ENCODE measurements around the gene RGS11. TPM values are rescaled to one million over a fixed set of nuclear protein-coding genes. Genes with fewer than 3 reads are reported as not detected.

RGS11 gene
- 0.96 and 1.1 TPM in 2 replicates for total RNA-seq (2014; rRNA removed)
- polyA plus RNA-seq (2012) = 0.52 TPM

DNA sequence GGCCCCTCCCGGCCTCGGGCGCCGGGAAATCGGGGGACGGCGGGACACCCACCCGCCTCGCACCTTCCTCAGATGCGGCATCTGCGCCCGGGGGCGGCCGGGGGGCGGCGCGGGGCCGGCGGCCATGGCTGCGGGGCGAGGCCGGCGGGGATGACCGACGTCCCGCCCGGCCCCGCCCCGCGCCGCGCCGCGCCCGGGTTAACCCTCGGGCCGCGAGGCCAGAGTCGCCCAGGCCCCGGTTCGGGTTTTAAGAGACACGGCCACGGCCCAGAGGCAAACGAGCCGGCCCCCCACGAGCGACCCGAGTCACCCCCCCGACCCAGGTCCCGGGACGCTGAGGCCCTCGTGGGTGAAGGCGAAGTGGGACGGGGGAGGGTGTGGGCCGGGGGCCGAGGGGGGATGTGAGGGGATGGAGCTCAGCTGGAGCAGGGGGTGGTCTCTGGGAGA, at the start of gene RGS11:
Gene RGS11, minus strand, starts transcription at position 159 of the 447 bp plus-strand sequence. Its CDS starts 33 bp downstream, at position 126.
- no peak for DNase-seq (ENCODE audit: low read depth)

DNA sequence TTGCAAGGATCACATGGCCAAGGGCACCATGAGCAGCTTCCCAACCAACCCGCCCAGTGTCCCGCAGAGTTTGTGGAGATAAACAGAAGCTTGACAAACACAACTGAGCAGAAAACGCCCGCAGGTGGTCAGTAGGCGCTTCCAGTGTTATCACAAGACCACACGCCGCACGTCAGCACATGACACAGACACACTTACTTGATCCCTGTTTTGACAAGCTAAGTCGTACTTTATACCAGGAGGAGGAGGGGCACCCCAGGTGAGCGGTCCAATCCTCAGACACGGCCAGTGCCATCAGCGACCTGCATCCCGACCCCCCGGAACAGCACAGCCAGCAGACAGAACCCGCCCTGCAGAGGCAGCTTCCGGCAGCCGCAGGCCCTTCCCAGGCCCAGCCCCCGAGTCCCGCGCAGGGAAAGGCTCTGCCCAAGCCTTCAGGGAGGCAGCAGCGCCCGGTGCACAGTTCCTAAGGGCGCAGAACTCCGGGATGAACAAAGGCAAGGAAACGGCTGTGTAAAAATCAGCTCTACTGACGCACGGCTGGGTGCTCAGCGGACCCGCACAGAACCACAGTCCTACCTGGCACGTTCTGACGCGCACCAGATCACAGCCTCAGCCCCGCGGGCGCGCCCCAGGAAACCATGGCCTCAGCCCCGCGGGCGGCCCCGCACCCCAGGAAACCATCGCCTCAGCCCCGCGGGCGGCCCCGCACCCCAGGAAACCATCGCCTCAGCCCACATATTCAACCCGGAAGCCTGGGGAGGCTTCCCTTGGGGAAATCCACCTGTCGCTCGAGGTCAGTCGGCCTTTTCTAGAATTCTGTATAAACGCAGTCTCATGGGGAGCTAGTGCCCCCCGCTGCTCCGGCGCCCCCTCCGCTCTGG, 48.9 kb upstream of the RGS11 start:
- DNase-seq (ENCODE audit: low read depth) = no peak

DNA sequence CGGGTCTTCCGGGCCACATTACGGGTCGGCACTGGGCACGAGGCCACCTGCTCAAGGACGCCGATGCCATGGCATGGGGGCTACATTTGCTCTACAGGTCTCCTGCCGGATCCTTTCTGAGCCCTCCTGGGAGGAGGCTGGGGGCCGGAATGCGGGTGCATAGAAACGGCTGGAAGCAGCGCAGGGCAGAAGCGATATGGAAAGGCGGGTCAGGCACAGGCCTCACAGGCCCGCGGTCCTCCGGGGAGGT, 48.4 kb upstream of the RGS11 start:
- DNase-seq (ENCODE audit: low read depth) = no peak

DNA sequence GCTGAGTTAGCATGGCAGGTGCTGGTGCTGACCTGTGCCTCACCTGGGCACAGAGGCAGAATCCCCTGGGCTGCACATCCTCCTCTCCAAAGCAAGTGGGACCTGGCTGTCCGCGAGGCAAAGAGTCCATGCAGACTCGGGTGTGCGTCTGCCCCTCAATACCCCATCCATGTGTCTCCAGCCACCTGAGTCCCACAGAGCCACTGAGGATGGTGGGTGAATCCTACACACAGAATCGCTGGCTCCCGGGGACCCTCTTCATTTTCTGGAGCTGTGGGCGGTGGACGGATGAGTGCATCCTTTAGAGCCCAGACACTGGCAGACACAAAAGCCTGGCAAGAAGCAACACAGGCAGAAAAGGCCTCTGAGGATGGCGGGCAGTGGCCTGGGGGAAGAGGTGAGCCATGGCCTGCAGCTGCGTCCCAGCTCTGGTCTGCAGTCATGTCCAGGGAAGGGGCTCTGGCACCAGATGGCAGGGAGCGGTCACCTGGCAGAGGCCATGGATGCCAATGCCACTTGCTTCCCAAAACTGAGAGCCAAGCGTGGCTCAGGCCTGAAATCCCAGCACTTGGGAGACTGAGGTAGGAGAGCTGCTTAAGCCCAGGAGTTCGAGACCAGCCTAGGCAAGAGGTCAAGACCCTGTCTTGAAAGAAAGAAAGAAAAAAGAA, 46.9 kb upstream of the RGS11 start:
- no peak for DNase-seq (ENCODE audit: low read depth)

DNA sequence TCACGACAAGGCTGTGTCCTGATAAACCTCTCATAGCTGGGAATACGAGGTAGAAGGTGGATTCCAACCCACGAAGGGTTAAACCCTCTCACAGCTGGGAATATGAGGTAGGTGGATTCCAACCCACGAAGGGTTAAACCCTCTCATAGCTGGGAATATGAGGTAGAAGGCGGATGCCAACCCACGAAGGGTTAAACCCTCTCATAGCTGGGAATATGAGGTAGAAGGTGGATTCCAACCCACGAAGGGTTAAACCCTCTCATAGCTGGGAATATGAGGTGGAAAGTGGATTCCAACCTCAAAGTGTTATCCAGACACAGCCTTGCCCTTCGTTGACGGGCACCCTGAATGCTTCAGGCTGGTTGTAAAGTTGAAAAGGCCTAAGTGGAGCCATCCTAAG, 45.8 kb upstream of the RGS11 start:
- DNase-seq (ENCODE audit: low read depth) = no peak

DNA sequence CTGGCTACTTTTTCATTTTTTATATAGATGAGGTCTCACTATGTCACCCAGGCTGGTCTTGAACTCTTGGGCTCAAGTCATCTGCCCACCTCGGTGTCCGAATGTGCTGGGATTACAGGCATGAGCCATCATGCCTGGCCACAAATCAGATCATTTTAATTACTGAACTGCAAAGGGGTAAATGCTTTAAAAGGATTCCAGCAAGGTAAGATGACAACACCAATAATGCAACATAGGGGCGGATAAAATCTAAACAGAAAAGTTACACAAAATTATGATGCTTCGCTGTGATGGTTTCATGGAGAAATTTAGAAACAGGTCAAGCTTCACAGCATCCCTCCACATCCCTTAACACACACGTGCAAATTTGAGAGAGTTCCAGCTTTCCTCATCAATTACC, 44.5 kb upstream of the RGS11 start:
- DNase-seq (ENCODE audit: low read depth) = no peak

DNA sequence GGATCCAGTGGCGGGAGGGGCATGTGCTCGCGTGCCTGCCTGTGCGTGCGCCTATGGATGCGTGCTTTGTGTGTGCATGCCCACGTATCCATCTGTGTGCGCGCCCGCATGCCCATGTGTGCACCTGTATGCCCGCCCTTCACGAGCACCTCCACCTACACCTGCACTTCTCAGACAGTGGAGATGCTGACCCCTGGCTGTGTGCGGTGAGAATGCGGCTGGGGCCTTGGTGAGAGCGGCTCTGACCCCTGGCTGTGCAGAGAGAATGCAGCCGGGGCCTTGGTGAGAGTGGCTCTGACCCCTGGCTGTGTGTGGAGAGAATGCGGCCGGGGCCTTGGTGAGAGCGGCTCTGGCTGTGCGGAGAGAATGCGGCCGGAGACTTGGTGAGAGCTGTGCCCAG, 42.9 kb upstream of the RGS11 start:
- no peak for DNase-seq (ENCODE audit: low read depth)

DNA sequence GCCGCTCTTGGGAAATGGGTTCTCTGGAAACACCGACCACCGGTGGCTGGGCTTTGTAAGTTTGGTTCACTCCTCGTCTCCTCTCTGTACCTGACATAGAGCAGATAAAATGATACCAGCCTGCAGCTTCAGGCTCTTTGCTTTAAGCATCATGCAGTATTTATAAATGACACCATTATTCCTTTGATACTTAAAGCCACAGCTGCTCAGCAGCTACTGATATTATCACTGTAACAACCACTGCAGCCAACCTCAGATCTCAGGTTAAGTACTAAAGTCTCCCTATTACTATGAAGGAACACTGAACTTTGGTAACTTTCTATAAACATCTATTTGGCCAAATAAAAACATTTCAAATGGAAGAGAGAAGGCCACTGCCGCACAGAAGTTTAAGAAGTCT, 41.8 kb upstream of the RGS11 start:
- no peak for DNase-seq (ENCODE audit: low read depth)

DNA sequence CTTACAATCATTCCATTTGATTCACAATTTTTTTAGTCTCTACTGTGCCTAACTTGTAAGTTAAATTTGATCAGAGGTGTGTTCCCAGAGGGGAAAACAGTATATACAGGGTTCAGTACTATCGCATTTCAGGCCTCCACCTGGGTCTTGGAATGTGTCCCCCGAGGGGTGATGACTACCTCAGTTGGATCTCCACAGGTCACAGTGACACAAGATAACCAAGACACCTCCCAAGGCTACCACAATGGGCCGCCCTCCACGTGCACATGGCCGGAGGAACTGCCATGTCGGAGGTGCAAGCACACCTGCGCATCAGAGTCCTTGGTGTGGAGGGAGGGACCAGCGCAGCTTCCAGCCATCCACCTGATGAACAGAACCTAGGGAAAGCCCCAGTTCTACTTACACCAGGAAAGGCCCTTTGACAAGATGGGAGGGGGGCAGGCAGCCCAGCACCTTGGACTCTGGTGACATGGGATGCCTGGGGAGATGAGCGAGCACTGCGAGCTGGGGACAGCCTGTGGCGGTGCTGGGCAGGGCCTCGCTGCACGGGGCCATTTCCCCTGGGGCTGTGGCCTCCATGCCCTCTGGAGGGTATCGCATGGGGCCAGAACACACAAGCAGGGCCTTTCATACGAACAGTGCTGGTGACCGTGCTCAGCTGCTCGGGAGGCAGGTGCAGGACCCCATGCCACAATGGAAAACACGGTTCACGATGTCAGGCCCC, 41.2 kb upstream of the RGS11 start:
- DNase-seq (ENCODE audit: low read depth) = no peak

DNA sequence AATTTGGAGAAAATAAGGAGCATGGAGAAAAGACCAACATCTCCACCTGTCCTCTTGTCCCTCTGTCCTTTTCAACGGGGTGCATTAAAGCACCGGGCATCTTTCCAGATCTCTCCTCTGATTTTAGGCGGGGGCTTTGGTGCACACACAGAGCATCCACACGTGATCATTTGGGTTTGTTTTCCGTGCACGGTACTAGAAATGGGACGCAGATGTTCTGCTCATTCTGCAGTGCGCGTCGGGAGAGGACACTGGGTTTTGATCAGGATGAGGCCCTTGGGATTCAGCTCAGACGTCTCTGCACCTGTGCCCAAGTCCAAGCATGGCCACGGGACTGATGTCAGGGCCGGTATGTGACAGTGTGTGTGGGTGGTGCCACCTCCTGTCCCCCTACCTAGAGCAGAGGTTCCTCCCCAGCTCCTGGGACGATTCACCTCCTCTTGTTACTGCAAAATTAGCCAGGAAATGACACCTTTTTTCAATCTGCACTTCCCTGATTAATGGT, 39.1 kb upstream of the RGS11 start:
- DNase-seq (ENCODE audit: low read depth) = no peak

DNA sequence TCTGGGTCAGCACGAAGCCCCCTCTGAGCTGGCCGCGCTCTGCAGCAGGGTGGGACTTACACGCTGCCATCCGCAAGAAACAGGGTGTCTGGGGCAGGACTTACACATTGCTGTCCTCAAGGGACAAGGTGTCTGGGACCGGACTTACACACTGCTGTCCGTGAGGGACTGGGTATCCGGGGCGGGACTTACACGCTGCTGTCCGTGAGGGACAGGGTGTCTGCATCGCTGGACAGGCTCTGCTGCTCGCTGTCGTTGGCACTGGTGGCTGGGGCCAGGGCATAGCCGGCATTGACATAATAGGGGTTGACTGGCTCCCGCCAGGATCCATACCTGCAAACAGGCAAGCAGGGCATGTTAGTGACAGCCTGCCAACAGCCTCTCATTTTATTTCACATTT, 38.6 kb upstream of the RGS11 start:
- DNase-seq (ENCODE audit: low read depth) = no peak

DNA sequence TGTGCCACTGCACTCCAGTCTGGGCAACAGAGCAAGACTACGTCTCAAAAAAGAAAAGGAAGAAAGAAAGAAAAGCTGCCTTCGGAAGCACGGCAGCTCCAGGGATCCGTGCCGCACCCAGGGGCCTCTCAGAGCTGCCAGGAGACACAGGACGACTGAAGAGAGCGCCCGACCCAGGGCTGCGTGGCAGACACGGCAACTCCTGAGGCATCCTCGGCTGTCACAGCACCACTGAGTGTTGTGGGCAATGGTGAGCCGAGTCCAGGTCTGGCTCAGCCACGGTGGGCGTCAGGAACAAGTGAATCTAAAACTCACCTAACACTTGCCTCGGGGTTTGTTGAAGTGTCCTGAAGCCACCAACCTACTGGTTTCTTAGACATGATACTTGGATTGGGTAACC, 36.0 kb upstream of the RGS11 start:
- DNase-seq (ENCODE audit: low read depth) = no peak

DNA sequence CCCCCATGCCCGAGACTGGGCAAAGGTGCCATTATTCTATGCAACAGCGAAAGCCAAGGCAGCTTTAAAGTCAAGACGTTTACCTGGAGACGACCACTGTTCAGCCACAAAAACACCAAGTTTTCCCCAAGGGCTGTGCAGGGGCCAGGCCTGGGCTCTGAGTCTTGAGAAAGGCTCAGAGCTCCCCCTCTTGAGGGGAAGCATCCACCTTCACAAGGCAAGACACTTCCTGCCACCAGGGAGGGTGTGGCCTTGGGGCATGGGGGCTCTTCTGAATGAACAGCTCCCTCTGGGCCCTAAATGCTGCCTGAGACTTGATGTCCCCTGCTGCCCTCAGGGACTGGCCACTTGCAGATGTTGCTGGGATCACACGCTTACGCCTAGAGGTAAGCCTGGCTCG, 33.7 kb upstream of the RGS11 start:
- DNase-seq (ENCODE audit: low read depth) = no peak

DNA sequence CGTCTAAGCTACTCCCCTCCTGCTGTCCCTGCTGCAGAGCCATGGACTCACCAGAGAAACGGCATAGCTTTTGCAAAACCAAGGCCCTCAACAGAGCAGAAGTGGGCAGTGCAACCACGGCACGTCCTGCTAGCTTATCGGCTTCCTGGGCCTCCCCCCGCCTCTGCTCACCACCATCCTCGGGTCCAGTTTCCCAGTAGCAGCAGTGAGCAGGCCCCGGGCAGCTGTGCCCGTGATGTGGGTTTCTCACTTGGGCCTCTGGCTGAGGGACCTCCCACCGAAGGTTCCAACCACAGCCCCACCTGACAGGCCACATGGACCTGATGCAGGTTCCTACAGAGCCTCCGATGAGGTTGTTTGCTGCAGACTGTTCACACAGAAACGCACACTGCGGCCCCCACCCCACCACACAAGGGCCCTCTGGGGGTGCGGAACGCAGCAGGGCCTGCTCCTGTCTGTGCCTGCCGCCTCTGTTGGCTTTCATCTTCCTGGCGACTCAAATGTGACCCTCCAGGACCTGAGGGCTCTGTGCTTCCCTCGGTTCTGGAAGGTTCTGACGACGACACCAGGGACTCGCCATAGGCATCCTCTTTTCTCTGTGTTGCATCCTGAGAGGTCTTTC, 32.1 kb upstream of the RGS11 start:
- no peak for DNase-seq (ENCODE audit: low read depth)

DNA sequence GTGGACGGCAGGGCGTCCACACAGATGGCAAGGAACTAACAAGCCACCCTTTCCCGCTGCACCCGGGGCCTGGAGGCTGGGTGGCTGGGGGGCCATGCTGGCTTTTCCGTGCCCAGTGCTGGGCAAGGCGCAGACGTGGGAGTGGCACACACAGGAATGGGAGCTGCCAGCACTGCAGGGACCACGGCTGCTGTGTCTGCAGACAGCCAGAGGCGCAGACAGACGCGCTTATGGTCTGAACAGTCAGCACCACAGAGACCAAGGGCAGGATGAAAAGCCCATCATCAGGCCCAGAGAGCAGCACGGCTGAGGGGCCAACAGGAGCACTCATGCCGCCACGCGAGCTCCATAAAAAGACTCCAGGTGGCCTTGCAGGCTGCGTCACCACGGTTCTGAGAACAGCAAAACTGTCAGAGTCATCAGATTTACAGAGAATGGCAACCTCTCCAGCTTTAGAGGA, 31.2 kb upstream of the RGS11 start:
- no peak for DNase-seq (ENCODE audit: low read depth)

DNA sequence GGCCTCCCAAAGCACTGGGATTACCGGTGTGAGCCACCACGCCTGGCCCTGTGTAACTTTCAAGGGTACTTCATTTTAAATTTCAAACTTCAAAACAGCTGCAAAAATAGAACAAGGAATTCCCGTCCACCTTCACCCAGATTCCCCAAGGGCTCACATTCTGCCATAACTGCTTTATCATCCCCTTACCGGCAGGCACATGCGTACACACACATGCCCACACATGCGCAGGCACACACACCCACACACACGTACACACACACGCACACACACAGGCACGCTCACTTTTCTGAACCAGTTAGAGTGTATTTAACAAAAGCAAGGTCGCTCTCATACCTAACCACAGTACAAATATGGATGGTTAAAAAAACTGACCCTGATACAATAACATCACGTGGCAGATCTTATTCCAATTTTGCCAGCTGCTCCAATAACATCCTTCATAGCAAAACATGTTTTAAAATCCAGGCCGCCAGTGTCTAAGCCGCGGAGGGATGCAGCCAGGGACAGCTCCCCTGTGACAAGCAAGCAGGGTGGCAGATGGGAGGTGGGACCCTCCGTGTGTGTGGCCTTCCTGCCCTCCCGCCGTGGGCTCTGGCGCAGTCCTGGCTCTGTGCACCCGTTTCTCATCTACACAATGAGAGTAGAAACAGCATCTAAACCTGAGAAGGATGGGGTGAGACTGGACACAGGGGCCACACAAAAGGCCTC, 30.3 kb upstream of the RGS11 start:
- peak; percentile 51 for DNase-seq (ENCODE audit: low read depth)

DNA sequence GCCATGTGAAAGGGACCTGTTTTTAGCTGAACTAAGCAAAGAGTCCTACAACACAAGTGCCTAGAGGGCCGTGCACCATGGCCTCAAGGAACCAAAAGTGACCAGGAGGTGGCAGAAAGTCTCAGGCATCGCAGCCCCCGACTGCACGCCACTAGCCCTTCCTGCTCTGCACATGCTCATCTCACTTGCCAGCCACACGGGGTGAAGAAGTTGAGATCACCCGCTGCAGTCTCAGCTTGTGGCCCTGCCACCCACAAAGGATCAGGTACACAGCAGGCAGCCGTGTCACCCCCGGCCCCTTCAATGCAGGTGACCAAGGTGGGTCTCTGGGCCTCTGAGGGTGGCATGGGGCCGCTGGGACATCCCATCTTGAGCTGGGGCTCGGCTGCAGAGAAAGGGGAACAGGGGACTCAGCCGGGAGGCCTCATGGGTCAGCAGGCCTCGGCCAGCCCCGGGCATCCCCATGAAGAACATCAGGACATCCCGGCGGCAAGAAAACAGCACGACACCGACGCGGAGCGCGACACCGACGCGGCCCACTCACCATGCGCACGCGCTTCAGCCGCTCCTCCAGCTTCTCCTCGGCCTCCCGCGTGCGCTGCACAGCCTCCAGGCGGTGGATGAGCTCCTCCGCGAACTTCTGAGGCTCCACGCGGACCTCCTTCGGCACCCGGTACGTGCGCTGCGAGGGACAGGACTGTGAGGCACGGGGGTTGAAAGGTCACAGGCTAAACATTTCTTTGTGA, 28.2 kb upstream of the RGS11 start:
- no peak for DNase-seq (ENCODE audit: low read depth)

DNA sequence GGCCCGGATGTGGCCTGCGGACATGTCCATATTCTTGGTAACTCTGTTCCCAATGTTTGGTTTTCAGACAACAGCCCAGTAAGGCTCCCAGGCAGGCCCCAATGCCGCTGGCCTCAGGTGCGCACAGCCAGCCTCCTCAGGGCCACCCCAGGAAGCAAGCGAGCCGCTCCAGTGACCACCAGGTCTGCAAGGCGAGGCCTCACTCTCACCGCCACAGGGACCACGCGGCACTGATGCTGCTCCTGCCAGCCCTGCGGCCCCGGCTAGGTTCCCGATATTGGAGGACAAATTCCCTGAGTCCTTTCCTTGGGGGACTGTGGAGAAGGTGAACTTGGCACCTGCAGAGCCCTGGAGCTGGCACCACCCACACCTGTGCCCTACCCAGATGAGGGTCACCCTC, 26.2 kb upstream of the RGS11 start:
- DNase-seq (ENCODE audit: low read depth) = no peak

DNA sequence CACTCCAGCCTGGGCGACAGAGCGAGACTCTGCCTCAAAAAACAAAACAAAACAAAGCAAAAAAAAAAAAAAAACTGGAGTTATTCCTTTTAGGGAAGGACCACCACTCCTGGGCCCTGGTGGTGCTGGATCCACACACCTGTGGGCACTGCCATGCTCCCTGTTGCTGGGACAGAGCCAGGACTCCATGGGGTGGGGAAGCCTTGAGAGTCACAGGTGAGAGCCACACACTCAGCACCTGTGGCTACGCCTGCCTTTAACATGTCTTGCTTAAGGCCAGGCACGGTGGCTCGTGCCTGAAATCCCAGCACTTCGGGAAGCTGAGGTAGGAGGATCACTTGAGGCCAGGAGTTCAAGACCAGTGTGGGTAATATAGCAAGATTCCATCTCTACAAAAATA, 25.5 kb upstream of the RGS11 start:
- no peak for DNase-seq (ENCODE audit: low read depth)

DNA sequence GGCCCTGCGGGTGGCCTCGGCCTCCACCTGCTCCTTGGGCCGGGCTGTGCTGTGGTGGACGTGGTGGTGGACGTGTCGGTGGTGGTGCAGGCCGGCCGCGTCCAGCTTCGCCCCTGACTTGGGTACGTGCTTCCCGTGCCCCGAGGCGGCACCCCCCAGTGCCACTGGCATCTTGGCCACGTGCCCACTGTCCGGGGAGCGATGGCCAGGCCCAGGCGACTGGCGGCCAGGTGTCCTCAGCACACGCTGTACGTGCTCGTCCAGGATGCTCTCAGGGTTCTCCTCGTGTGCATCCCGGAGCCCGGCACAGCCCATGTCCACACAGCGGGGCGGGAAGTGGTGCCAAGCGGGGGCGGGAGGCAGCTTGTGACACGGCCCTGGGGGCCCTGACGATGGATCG, 22.1 kb upstream of the RGS11 start:
- DNase-seq (ENCODE audit: low read depth) = no peak
